Measurements from ENCODE around the gene RBM4. TPM values are rescaled to one million over a fixed set of nuclear protein-coding genes. Genes with fewer than 3 reads are reported as not detected.

RBM4 gene
- total RNA-seq, 1 experiment from 2014 or later, result 164 TPM

DNA sequence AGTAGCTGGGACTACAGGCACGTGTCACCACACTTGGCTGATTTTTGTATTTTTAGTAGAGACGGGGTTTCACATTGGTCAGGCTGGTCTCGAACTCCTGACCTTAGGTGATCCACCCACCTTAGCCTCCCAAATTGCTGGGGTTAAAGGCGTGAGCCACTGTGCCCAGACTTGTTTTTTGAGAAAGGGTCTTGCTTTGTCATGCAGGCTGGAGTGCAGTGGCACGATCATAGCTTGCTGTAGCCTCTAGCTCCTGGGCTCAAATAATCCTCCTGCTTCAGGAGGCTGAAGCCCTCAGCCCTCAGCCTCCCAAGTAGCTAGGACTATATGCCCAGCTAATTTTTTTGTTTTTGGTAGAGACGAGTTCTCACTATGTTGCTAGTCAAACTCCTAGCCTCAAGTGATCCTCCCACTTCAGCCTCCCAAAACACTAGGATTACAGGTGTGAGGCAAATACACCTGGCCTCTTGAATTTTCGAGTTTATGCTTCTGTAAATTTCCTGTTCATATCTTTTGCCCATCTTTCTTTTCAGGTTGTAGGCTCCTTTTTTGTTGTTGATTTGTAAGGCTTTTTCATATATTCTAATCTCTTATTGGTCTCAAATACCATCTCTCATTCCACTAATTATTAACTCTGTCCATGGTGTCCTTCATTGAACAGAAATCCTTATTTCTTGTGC, 42.6 kb downstream of the RBM4 start:
- peaks cover 21% of the 10 kb centered on the region for H3K4me1 ChIP-seq (ENCODE audit: insufficient read depth, low read length)
- no peaks in the 10 kb centered on the region for H3F3A ChIP-seq (ENCODE audit: low read length, unreplicated experiment)
- peaks cover 13% of the 10 kb centered on the region for H3K79me2 ChIP-seq (ENCODE audit: low read length)
- DNase-seq (no peak), ATAC-seq (no peak)
- CTCF ChIA-PET, result interaction anchor here (0.6 kb wide), 1 partner anchor 254 kb away, joined by 3 read pairs; no protein-coding TSS in a partner anchor
- intact Hi-C loops (cut with micrococcal nuclease), result no loop called here
- H3K9ac ChIP-seq (ENCODE audit: low read length), result no peak overlapping the region
- H3K9me3 ChIP-seq (ENCODE audit: low read length), result no peaks in the 10 kb centered on the region
- H3K4me2 ChIP-seq (ENCODE audit: low read length), result no peak overlapping the region
- BruUV-seq (replicated peaks), result no TSS peak
- peaks cover 5% of the 10 kb centered on the region for H3K36me3 ChIP-seq (ENCODE audit: low read depth, low read length)
- no peaks in the 10 kb centered on the region for H3K9me2 ChIP-seq (replicated peaks; ENCODE audit: low read length)
- H3K27ac ChIP-seq (ENCODE audit: low read length), result no peak overlapping the region
- H3K4me3 ChIP-seq (ENCODE audit: low read length), result no peak overlapping the region
- H4K20me1 ChIP-seq (ENCODE audit: low read length), result no peaks in the 10 kb centered on the region
- POLR2A ChIA-PET (ENCODE audit: unreplicated experiment), result interaction anchor here (0.7 kb wide), 1 partner anchor 8 kb away, joined by 3 read pairs; no protein-coding TSS in a partner anchor
- TF ChIP-seq, protein P1, sequence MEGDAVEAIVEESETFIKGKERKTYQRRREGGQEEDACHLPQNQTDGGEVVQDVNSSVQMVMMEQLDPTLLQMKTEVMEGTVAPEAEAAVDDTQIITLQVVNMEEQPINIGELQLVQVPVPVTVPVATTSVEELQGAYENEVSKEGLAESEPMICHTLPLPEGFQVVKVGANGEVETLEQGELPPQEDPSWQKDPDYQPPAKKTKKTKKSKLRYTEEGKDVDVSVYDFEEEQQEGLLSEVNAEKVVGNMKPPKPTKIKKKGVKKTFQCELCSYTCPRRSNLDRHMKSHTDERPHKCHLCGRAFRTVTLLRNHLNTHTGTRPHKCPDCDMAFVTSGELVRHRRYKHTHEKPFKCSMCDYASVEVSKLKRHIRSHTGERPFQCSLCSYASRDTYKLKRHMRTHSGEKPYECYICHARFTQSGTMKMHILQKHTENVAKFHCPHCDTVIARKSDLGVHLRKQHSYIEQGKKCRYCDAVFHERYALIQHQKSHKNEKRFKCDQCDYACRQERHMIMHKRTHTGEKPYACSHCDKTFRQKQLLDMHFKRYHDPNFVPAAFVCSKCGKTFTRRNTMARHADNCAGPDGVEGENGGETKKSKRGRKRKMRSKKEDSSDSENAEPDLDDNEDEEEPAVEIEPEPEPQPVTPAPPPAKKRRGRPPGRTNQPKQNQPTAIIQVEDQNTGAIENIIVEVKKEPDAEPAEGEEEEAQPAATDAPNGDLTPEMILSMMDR (conservative IDR thresholded peaks at IDR 0.05; ENCODE audit: low read depth, low read length), result no peak
- TF ChIP-seq EZH2phosphoT487 (IDR thresholded peaks at IDR 0.05; ENCODE audit: borderline replicate concordance, low read length) (no peak), EZH2 (IDR thresholded peaks at IDR 0.05; ENCODE audit: low read length, unreplicated experiment) (no peak)
- no peak overlapping the region for H2AFZ ChIP-seq (ENCODE audit: low read length)
- no peaks in the 10 kb centered on the region for H3K27me3 ChIP-seq (ENCODE audit: low read length)

DNA sequence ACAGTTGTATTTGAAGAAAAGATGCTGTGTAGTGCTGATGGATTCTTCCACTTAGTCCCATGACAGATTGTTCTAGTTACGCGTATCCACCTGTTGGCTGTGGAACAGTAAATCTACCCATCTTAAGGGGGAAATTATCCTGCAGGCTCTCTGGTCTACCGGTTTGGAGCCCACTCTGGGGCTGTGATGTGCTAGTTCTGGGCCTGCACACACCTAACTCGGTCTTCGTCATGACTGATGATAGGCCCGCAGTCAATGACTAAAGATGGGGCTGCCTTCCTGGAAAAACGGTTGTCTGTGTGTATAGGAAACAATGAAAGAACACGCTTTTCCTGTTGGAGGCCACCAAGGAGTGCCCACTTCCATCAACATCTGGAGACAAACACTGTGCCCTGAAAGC, 45.4 kb downstream of the RBM4 start:
- Histone ChIP-seq H3K4me2 (ENCODE audit: low read length) (no peak overlapping the region), H3K36me3 (ENCODE audit: low read depth, low read length) (peaks cover 8% of the 10 kb centered on the region; the same call in 1 of the 2 replicates), H3F3A (ENCODE audit: low read length, unreplicated experiment) (no peaks in the 10 kb centered on the region), H3K9me2 (replicated peaks; ENCODE audit: low read length) (no peaks in the 10 kb centered on the region), H3K9me3 (ENCODE audit: low read length) (no peaks in the 10 kb centered on the region), H4K20me1 (ENCODE audit: low read length) (no peaks in the 10 kb centered on the region), H3K79me2 (ENCODE audit: low read length) (no peaks in the 10 kb centered on the region), H3K27me3 (ENCODE audit: low read length) (no peaks in the 10 kb centered on the region), H3K9ac (ENCODE audit: low read length) (no peak overlapping the region), H2AFZ (ENCODE audit: low read length) (no peak overlapping the region), H3K4me3 (ENCODE audit: low read length) (no peak overlapping the region), H3K4me1 (ENCODE audit: insufficient read depth, low read length) (0 out of 2 replicates have a peak, but pooled peaks cover under 1% of the 10 kb centered on the region), H3K27ac (ENCODE audit: low read length) (no peak overlapping the region)
- ATAC-seq, result no peak
- CTCF ChIA-PET, result no interaction called here
- intact Hi-C loops (cut with micrococcal nuclease), result no loop called here
- TF ChIP-seq EZH2phosphoT487 (IDR thresholded peaks at IDR 0.05; ENCODE audit: borderline replicate concordance, low read length) (no peak), EZH2 (IDR thresholded peaks at IDR 0.05; ENCODE audit: low read length, unreplicated experiment) (no peak)
- TF ChIP-seq, protein P1 (conservative IDR thresholded peaks at IDR 0.05; ENCODE audit: low read depth, low read length), result no peak
- DNase-seq, result no peak
- no TSS peak for BruUV-seq (replicated peaks)
- POLR2A ChIA-PET (ENCODE audit: unreplicated experiment), result no interaction called here

GRCh38 chr11:66684635-66685034, 46.1 kb downstream of the RBM4 start:
- TF ChIP-seq, protein P1 (conservative IDR thresholded peaks at IDR 0.05; ENCODE audit: low read depth, low read length), result no peak
- TF ChIP-seq EZH2phosphoT487 (IDR thresholded peaks at IDR 0.05; ENCODE audit: borderline replicate concordance, low read length) (no peak), EZH2 (IDR thresholded peaks at IDR 0.05; ENCODE audit: low read length, unreplicated experiment) (no peak)
- no peaks in the 10 kb centered on the region for H3K9me2 ChIP-seq (replicated peaks; ENCODE audit: low read length)
- H3K4me2 ChIP-seq (ENCODE audit: low read length), result no peak overlapping the region
- BruUV-seq (replicated peaks), result no TSS peak
- no peak overlapping the region for H2AFZ ChIP-seq (ENCODE audit: low read length)
- no peaks in the 10 kb centered on the region for H3K27me3 ChIP-seq (ENCODE audit: low read length)
- H3K36me3 ChIP-seq (ENCODE audit: low read depth, low read length), result peaks cover 8% of the 10 kb centered on the region; the same call in 1 of the 2 replicates
- H3K9ac ChIP-seq (ENCODE audit: low read length), result no peak overlapping the region
- H3K4me3 ChIP-seq (ENCODE audit: low read length), result no peak overlapping the region
- ATAC-seq (no peak), DNase-seq (no peak)
- H3F3A ChIP-seq (ENCODE audit: low read length, unreplicated experiment), result no peaks in the 10 kb centered on the region
- no peak overlapping the region for H3K27ac ChIP-seq (ENCODE audit: low read length)
- H3K9me3 ChIP-seq (ENCODE audit: low read length), result no peaks in the 10 kb centered on the region
- H3K4me1 ChIP-seq (ENCODE audit: insufficient read depth, low read length), result no peaks in the 10 kb centered on the region
- CTCF ChIA-PET, result no interaction called here
- H4K20me1 ChIP-seq (ENCODE audit: low read length), result no peaks in the 10 kb centered on the region
- H3K79me2 ChIP-seq (ENCODE audit: low read length), result no peaks in the 10 kb centered on the region
- intact Hi-C loops (cut with micrococcal nuclease), result no loop called here
- POLR2A ChIA-PET (ENCODE audit: unreplicated experiment), result no interaction called here
